Liver (tissue), 9 donors: ENCODE data around the gene TMEM234. TPM values are rescaled to one million over a fixed set of nuclear protein-coding genes. Genes with fewer than 3 reads are reported as not detected.

Source experiments
- DNase-seq: peaks from one replicate; pipeline ENCODE4 v3.0.0-alpha.2; 2017; ENCODE audit warnings: low spot score
- H3K27ac ChIP-seq, 2 donors: one replicate each; pipeline ENCODE4 v1.7.0; 2013; ENCODE audit warnings: inconsistent platforms in 2 of 2, low read length in 2 of 2, control low read depth in 1 of 2, low read depth in 1 of 2, mild to moderate bottlenecking in 1 of 2
- H3K27me3 ChIP-seq, 4 donors: one replicate each; pipeline versions ENCODE4 v1.6.1 to v1.7.0; 2013; ENCODE audit warnings: low read length in 3 of 4, inconsistent platforms in 1 of 4, mild to moderate bottlenecking in 1 of 4, moderate library complexity in 1 of 4; ENCODE audit not compliant: control insufficient read depth in 4 of 4, insufficient read depth in 4 of 4
- H3K36me3 ChIP-seq, 4 donors: one replicate each; pipeline versions ENCODE4 v1.6.1 to v1.7.0; 2013; ENCODE audit warnings: low read length in 3 of 4, mild to moderate bottlenecking in 3 of 4, low read depth in 1 of 4, moderate library complexity in 1 of 4; ENCODE audit not compliant: control insufficient read depth in 4 of 4, insufficient read depth in 3 of 4
- H3K4me1 ChIP-seq, 4 donors: one replicate each; pipeline versions ENCODE4 v1.6.1 to v1.7.0; 2013; ENCODE audit warnings: low read length in 3 of 4, mild to moderate bottlenecking in 3 of 4, moderate library complexity in 1 of 4; ENCODE audit not compliant: control insufficient read depth in 4 of 4, insufficient read depth in 4 of 4
- H3K4me3 ChIP-seq, 3 donors: one replicate each; pipeline versions ENCODE4 v1.6.1 to v1.7.0; 2013; ENCODE audit warnings: low read length in 3 of 3, control low read depth in 1 of 3, low read depth in 1 of 3, mild to moderate bottlenecking in 1 of 3
- H3K9ac ChIP-seq, 2 donors: one replicate each; pipeline ENCODE4 v1.7.0; 2013; ENCODE audit warnings: low read length in 2 of 2, mild to moderate bottlenecking in 2 of 2, moderate library complexity in 2 of 2, control low read depth in 1 of 2, low read depth in 1 of 2
- H3K9me3 ChIP-seq, 4 donors: one replicate each; pipeline versions ENCODE4 v1.6.1 to v1.7.0; 2013; ENCODE audit warnings: low read length in 3 of 4; ENCODE audit not compliant: control insufficient read depth in 4 of 4
- CTCF ChIP-seq: fragments of 150-350 bp; IDR thresholded peaks from 2 replicates; pipeline ENCODE4 v1.5.1; 2017; ENCODE audit warnings: improper control_type of control experiment, low read depth, low read length; ENCODE audit not compliant: missing input control
- FOXA2 ChIP-seq: IDR thresholded peaks from 2 replicates; pipeline ENCODE4 v1.6.1; 2016; ENCODE audit warnings: antibody characterized with exemption
- HNF4A ChIP-seq, 2 donors: conservative IDR thresholded peaks; 2 replicates each; pipeline ENCODE4 v1.6.1; 2016; ENCODE audit warnings: antibody characterized with exemption in 2 of 2, mild to moderate bottlenecking in 2 of 2
- MAX ChIP-seq: IDR thresholded peaks from 2 replicates; pipeline ENCODE4 v1.6.1; 2016; ENCODE audit warnings: antibody characterized with exemption
- RAD21 ChIP-seq, 2 donors: IDR thresholded peaks; 2 replicates each; pipeline ENCODE4 v1.6.1; 2016; ENCODE audit warnings: antibody characterized with exemption in 2 of 2, mild to moderate bottlenecking in 2 of 2
- TAF1 ChIP-seq: conservative IDR thresholded peaks from 2 replicates; pipeline ENCODE4 v1.6.1; 2016; ENCODE audit warnings: antibody characterized with exemption, mild to moderate bottlenecking
- ZBTB33 ChIP-seq: IDR thresholded peaks from 2 replicates; pipeline ENCODE4 v1.6.1; 2016; ENCODE audit warnings: antibody characterized with exemption
- WGBS: extraction: QIAGEN DNeasy Blood & Tissue Kit; methylation state at CpG from one replicate; pipeline ENCODE4 v1.1.7; 2013; 5-methylcytosine and 5-hydroxymethylcytosine counted together
- polyA plus RNA-seq, 2 donors: library from polyadenylated mRNA; stranded (reverse) in 1 of 2; unstranded in 1 of 2; fragments of 200-250 nt in 1 of 2; fragments of >200 nt in 1 of 2; fragmentation: Nextera tagmentation in 1 of 2; extraction: Ambion mirVana in 1 of 2; gene quantifications; one replicate each; pipeline versions ENCODE4 v1.2.1 to v1.2.3, GENCODE V29; 2013 to 2015
- total RNA-seq, 2 donors: library from RNA; depleted of rRNA; stranded (reverse); fragments of >200 nt; gene quantifications; one replicate each; pipeline ENCODE4 v1.2.3, GENCODE V29; 2014
- donor health status: healthy.
- donor health status: healthy.
- donor health status: healthy.
- donor health status: healthy.
- donor health status: healthy.

TMEM234 gene
- total and polyA plus RNA-seq, 4 donors = 5.4 to 6.8 (median 6.1) TPM

DNA sequence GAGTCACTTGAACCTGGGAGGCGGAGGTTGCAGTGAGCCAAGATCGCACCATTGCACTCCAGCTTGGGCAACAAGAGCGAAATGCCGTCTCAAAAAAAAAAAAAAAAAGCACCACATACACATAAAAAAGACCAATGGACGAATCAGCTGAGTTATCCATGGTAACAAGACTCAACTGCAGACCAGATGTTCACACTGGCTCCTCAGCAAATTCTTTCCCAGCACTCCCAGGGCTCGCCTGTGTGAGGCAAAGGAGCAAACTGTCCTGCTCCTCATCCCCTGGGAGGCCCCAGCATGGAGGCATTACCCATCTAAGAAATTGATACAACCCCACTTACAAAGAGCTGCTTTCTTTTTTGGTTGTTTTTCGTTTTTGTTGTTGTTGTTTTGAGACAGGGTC lies 3.1 kb downstream of the TMEM234 start (continued):
- TF ChIP-seq ZBTB33 (no peak), FOXA2 (no peak), HNF4A (conservative IDR thresholded peaks at IDR 0.05) (no peak)

DNA sequence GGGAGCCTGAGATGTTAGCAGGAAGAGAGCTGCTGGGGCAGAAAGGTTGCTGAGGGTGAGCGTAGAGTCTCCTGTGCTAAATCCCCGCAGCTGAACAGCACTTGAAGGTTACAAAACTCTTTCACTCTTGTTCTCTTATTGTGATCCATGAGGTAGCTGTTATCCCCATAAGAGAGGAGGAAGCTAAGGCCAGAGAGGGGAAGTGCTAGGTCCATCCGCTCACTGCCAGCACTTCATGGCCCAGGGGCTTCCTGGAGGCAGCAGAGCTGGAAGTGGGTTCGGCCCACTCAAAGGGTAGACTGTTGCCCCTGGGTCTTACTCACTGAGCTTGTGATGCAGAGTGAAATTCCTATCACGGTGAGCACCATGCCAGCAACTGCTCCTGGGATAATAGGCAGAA lies 5.6 kb downstream of the TMEM234 start:
- Histone ChIP-seq H3K9me3 (no peaks in the 10 kb centered on the region), H3K4me1 (peaks cover 7 to 9% (median 9%) of the 10 kb centered on the region in 4 donors), H3K4me3 (no peak overlapping the region), H3K27ac (no peak overlapping the region), H3K9ac (no peak overlapping the region), H3K27me3 (no peaks in the 10 kb centered on the region), H3K36me3 (peaks cover 0 to 13% (median 4%) of the 10 kb centered on the region in 4 donors)
- TF ChIP-seq ZBTB33 (no peak), HNF4A (conservative IDR thresholded peaks at IDR 0.05) (no peak), TAF1 (no peak)
- WGBS = 84% methylated on average over 5 of the region's 5 CpGs
- DNase-seq = no peak

- H3K9ac ChIP-seq = no peak overlapping the region
- WGBS = 72% methylated on average over 10 of the region's 10 CpGs
- no peaks in the 10 kb centered on the region for H3K9me3 ChIP-seq
- peaks cover 0 to 13% (median 4%) of the 10 kb centered on the region in 4 donors for H3K36me3 ChIP-seq
- H3K4me1 ChIP-seq = peaks cover 1 to 2% (median 2%) of the 10 kb centered on the region in 4 donors
- peak; percentile 66 for DNase-seq
- no peak overlapping the region for H3K4me3 ChIP-seq
- TF ChIP-seq CTCF (peak; percentile 77), MAX (no peak), RAD21 (IDR thresholded peaks at IDR 0.05) (peak; percentile 89 to 95)
- no peak overlapping the region for H3K27ac ChIP-seq
- no peaks in the 10 kb centered on the region for H3K27me3 ChIP-seq
Measured at GRCh38 chr1:32215629-32216480, 6.3 kb downstream of the TMEM234 start.
